ENCODE measurements around the gene RNF220.

- no peak for TF ChIP-seq CTCF (IDR thresholded peaks at IDR 0.05)
- no peak for TF ChIP-seq POLR2A (IDR thresholded peaks at IDR 0.05)
Measured at GRCh38 chr1:44511363-44511762, 106.3 kb downstream of the RNF220 start.
